Heart right ventricle (tissue), 16 donors: ENCODE measurements around the gene TMEM200A. TPM values are rescaled to one million over a fixed set of nuclear protein-coding genes. Genes with fewer than 3 reads are reported as not detected.
A peak's percentile ranks its signal among the peaks of the same experiment; 100 is the strongest.

ENCODE experiments used
- ATAC-seq, 8 donors: fragments of 200-7000 bp; cut with Tn5 transposase; one replicate each; pipeline ENCODE4 v1.9.1; 2020; ENCODE audit warnings: mild to moderate bottlenecking in 8 of 8, moderate library complexity in 8 of 8, moderate number of reproducible peaks in 1 of 8
- DNase-seq, 2 donors: peaks; one replicate each; pipeline ENCODE4 v3.0.0-alpha.2; 2020
- H3K27ac ChIP-seq, 10 donors: fragments of 200-600 bp; sonication (generic) in 2 of 10; one replicate each; pipeline versions ENCODE4 v1.5.0 to v1.8.0; 2020 to 2022; ENCODE audit warnings: mild to moderate bottlenecking in 3 of 10
- H3K27me3 ChIP-seq, 7 donors: fragments of 200-600 bp; one replicate each; pipeline ENCODE4 v1.8.0; 2021 to 2022; ENCODE audit warnings: mild to moderate bottlenecking in 2 of 7
- H3K36me3 ChIP-seq, 9 donors: fragments of 200-600 bp; sonication (generic) in 1 of 9; one replicate each; pipeline versions ENCODE4 v1.5.0 to v1.8.0; 2020 to 2022; ENCODE audit warnings: mild to moderate bottlenecking in 2 of 9
- H3K4me1 ChIP-seq, 9 donors: fragments of 200-600 bp; sonication (generic) in 1 of 9; one replicate each; pipeline versions ENCODE4 v1.5.0 to v1.8.0; 2020 to 2022; ENCODE audit warnings: mild to moderate bottlenecking in 4 of 9
- H3K4me3 ChIP-seq, 10 donors: fragments of 200-600 bp; sonication (generic) in 2 of 10; one replicate each; pipeline versions ENCODE4 v1.5.0 to v1.8.0; 2020 to 2022; ENCODE audit warnings: mild to moderate bottlenecking in 7 of 10, moderate library complexity in 2 of 10
- H3K9me3 ChIP-seq, 11 donors: fragments of 200-600 bp in 10 of 11; sonication (generic) in 2 of 11; one replicate each; pipeline versions ENCODE4 v1.5.0 to v1.8.0; 2013 to 2022; ENCODE audit warnings: mild to moderate bottlenecking in 2 of 11, control low read depth in 1 of 11, moderate library complexity in 1 of 11
- WGBS, 2 donors: extraction: QIAGEN DNeasy Blood & Tissue Kit; methylation state at CpG; one replicate each; pipeline ENCODE4 v1.1.7; 2013; ENCODE audit warnings: inconsistent platforms in 1 of 2; 5-methylcytosine and 5-hydroxymethylcytosine counted together
- intact Hi-C, 10 donors: fragments of 100-400 bp; cut with DNase I; formaldehyde crosslinking; loops; one replicate each; pipeline versions ENCODE4 v1.11.1 to v1.14.2; 2022
- long read RNA-seq, 3 donors: library from polyadenylated mRNA; unstranded; transcript quantifications; one replicate each; pipeline ENCODE4 v2.0.0, GENCODE V29; 2020 to 2021
- polyA plus RNA-seq, 2 donors: library from polyadenylated mRNA; stranded (reverse); fragments of 200-250 nt; gene quantifications; one replicate each; pipeline ENCODE4 v1.2.3, GENCODE V29; 2013
- total RNA-seq, 10 donors: library from RNA; stranded (reverse); fragmentation: NEBNext Ultra II Directional in 3 of 10; extraction: Animal tissue kit (Norgen Biotek cat#: 25700) in 3 of 10; gene quantifications; one replicate each; pipeline versions ENCODE4 v1.2.1 to v1.2.4, GENCODE V29; 2021 to 2023
- TF ChIP-seq, protein P1 (sequence below), 9 donors: fragments of 200-600 bp; sonication (generic) in 2 of 9; IDR thresholded peaks; one replicate each; pipeline versions ENCODE4 v1.5.0 to v1.8.0; 2021 to 2022; ENCODE audit warnings: antibody characterized with exemption in 9 of 9, mild to moderate bottlenecking in 5 of 9, moderate library complexity in 1 of 9
- donor health status: Arrhythmogenic right ventricular cardiomyopathy.
- donor health status: ischemic (EF 13 %, LVEDD 7.1; RV severe dilation, severe dysfunction).
- donor health status: healthy with polysubstance abuse.
- donor health status: DM: no; HTN: yes; CAD: no.
- donor health status: DM: no; HTN: no; CAD: no.
- donor health status: ischemic (EF 25% LVEDD 6.9; RV normal size, moderate dysfunction).
- donor health status: ischemic (EF 25% LVEDD 5.7; RV mildly dilated, moderate dysfunction).
- donor health status: healthy.
- donor health status: DM: yes; HTN: yes; CAD: no.
- donor health status: Ischemic cardiomyopathy.
- donor health status: ischemic (EF 35%, LVEDD 5.7; RV mildly dilated, moderate dysfunction).
- donor health status: nonischemic (EF 11% LVEDD 7.7; RV severe dilation, severe dysfunction).
- donor health status: DM: yes; HTN: yes; CAD: no.
- donor health status: PGD.
- donor health status: ischemic (EF 29% LVEDD 5.4; RV normal size, mild dysfunction).
- donor health status: nonischemic (EF 23%, LVEDD 6.1; RV moderate dilation, normal function).

Gene TMEM200A
- total RNA-seq, result under 1 TPM in 7 of 10 donors, not detected in 3; 0.07 to 0.39 (median 0.15) TPM
- under 1 TPM in 1 of 2 donors, not detected in 1; 0.22 TPM for polyA plus RNA-seq
- long read RNA-seq, donor 1, result 0 reads
- long read RNA-seq, donor 2, result 0 reads
- long read RNA-seq, donor 3, result 0 reads

DNA sequence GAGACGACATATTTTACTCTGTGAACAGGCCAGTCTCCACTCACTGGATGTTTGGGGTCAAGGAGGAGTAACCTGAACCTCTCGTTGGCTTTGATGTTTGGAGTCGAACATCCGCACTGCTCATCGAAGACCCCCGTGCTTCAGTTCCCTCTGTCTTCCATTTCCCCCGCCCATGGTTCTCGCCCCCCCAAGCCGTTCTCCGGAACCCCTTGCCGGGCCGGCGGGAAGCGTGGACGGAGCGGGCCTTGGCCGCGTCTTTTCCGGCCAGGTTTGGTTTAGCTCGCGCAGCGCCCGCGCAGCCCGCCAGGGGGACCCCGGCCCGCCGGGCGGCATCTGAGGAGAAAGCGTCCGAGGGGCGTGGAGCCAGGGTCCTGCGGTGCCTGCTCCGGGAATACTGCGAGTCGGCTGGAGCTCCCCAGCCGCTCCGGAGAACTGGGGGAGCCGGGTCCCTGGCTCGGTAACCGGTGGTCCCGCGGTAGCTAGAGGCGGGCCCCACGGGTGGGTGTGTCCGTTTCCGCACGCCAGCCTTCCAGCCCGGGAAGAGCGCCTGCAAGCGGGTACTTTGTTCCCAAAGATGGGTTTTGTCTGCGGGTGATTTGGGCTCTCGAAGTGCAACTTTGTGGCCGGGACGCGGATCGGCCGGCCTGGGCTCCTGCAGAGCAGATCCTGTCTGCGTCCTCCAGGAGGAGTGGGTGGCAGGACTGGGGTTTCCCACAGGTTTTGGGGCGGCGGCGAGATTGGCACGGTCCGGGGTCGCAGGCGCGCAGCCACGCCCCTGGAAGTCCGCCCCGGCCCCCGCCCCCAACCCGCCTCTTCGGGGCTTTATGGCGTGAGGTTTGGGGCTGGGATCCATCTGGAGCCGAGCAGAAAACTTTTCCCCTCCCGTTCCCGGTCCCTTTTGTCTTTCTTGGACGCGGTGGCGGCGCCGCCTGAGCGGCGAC, at the start of gene TMEM200A:
Gene TMEM200A (plus strand): TSS at position 852 of the 941 bp plus-strand sequence. CDS start 74,406 bp downstream, outside the sequence.
- DNase-seq (peak; percentile 6 to 39), ATAC-seq (peak in 7 of 8 donors; percentile 17 to 73 (median 46))
- TF ChIP-seq, protein P1, sequence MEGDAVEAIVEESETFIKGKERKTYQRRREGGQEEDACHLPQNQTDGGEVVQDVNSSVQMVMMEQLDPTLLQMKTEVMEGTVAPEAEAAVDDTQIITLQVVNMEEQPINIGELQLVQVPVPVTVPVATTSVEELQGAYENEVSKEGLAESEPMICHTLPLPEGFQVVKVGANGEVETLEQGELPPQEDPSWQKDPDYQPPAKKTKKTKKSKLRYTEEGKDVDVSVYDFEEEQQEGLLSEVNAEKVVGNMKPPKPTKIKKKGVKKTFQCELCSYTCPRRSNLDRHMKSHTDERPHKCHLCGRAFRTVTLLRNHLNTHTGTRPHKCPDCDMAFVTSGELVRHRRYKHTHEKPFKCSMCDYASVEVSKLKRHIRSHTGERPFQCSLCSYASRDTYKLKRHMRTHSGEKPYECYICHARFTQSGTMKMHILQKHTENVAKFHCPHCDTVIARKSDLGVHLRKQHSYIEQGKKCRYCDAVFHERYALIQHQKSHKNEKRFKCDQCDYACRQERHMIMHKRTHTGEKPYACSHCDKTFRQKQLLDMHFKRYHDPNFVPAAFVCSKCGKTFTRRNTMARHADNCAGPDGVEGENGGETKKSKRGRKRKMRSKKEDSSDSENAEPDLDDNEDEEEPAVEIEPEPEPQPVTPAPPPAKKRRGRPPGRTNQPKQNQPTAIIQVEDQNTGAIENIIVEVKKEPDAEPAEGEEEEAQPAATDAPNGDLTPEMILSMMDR (IDR thresholded peaks at IDR 0.05), result peak in 8 of 9 donors; percentile 14 to 60 (median 50)
- Histone ChIP-seq H3K27me3 (peaks cover 0 to 75% (median 60%) of the 10 kb centered on the region in 7 donors), H3K4me3 (peak within 1 kb of the TSS; percentile 27 to 64 (median 52)), H3K27ac (peak within 1 kb of the TSS in 1 of 10 donors; percentile 44), H3K36me3 (no peaks in the 10 kb centered on the region), H3K4me1 (peaks cover 0 to 18% (median 13%) of the 10 kb centered on the region in 9 donors), H3K9me3 (peaks cover 0 to 3% (median 0%) of the 10 kb centered on the region in 11 donors)
- WGBS, 2 donors, result 1% methylated on average over 84 of the region's 84 CpGs
- intact Hi-C loops, result no loop called here

DNA sequence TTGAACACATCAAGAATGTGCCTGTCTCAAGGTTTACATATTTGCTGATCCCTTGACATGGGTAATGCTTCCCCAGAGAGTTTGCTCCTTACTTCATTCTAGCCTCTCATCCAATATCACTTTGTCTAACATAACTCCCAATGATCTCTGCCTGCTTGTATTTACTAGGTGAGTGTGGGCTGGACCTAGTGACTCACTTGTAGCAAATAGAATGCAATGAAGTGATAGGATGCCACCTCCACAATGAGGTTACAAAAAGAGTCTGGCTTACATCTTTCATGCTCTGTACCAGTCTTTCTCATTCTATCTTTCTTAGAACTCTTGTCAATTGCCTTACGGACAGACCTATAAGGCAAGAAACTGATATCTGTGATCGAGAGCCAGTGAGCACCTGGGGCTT, 44.9 kb upstream of the TMEM200A start:
- 70 to 72% methylated on average over 2 of the region's 2 CpGs for WGBS, 2 donors
- DNase-seq, result no peak
- Histone ChIP-seq H3K4me3 (no peak overlapping the region), H3K4me1 (no peaks in the 10 kb centered on the region), H3K27me3 (peaks cover 0 to 10% (median 0%) of the 10 kb centered on the region in 7 donors), H3K27ac (no peak overlapping the region), H3K36me3 (no peaks in the 10 kb centered on the region), H3K9me3 (no peaks in the 10 kb centered on the region)
- TF ChIP-seq, protein P1 (IDR thresholded peaks at IDR 0.05), result no peak
- intact Hi-C loops, result loop anchor here in 7 of 10 donors (5.0 to 10.0 kb wide), 9 partner anchors 374 to 1214 kb away; no protein-coding TSS in a partner anchor
- ATAC-seq, result no peak

DNA sequence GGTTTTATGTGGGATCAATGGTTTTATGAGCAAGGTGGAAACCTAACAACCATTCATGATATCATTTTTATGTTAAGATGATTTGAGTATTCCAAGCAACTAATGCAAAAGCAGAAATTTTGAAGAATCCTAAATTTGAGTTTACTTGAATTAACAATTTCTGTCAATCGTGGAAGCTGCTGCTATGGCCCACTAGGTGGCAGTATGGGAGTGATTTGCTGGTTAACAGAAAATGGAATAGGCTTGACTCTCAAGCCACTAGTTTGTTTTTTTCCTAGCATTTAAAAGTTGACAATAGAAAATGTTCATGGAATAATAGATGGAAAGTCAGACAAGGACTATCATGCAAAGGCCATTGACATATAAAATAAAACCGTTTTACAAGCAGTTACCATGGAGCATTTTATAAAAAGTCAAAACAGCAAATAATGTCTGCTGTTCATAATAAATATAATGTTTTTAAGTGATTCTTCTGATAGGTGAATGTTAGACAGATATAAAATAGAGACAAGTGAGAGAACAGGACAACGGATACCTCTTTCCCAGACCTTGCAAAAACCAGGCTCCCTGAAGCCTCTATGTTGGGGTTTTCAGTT, 43.0 kb upstream of the TMEM200A start:
- H3K27ac ChIP-seq, result no peak overlapping the region
- WGBS, 2 donors, result 7 to 10% methylated on average over 3 of the region's 3 CpGs
- H3K4me3 ChIP-seq, result no peak overlapping the region
- peaks cover 0 to 8% (median 0%) of the 10 kb centered on the region in 7 donors for H3K27me3 ChIP-seq
- no peaks in the 10 kb centered on the region for H3K36me3 ChIP-seq
- TF ChIP-seq, protein P1 (IDR thresholded peaks at IDR 0.05), result peak; percentile 62 to 87 (median 79)
- intact Hi-C loops, result loop anchor here in 8 of 10 donors (2.0 to 10.0 kb wide), 11 partner anchors 372 to 1212 kb away; no protein-coding TSS in a partner anchor
- DNase-seq (peak in 1 of 2 donors; percentile 24), ATAC-seq (no peak)
- no peaks in the 10 kb centered on the region for H3K9me3 ChIP-seq
- H3K4me1 ChIP-seq, result no peaks in the 10 kb centered on the region

DNA sequence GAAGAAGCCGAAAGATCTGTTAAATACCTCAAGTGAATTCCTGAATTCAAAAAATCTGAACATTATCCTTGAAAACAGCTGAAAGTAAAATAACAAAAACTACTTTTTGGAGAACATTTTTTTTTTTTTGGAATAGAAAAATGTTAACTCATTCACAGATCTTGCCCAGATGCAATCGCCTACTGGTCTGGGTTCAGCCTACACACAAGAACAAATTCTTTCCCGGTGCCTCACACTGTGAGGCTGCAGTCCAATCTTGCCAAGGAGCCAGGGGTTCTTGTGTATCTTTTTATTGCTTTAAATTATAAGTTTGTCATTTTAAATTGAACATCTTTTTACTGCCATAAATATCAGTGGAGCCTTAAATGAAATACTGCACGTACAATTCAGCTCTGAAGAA, 41.2 kb upstream of the TMEM200A start:
- intact Hi-C loops, result loop anchor here in 8 of 10 donors (5.0 to 10.0 kb wide), 9 partner anchors 370 to 1210 kb away; no protein-coding TSS in a partner anchor
- no peak overlapping the region for H3K27ac ChIP-seq
- H3K4me3 ChIP-seq, result no peak overlapping the region
- no peaks in the 10 kb centered on the region for H3K9me3 ChIP-seq
- no peaks in the 10 kb centered on the region for H3K36me3 ChIP-seq
- WGBS, 2 donors, result 80 to 81% methylated on average over 4 of the region's 4 CpGs
- DNase-seq, result no peak
- H3K27me3 ChIP-seq, result peaks cover 0 to 5% (median 0%) of the 10 kb centered on the region in 7 donors
- TF ChIP-seq, protein P1 (IDR thresholded peaks at IDR 0.05), result no peak
- H3K4me1 ChIP-seq, result no peaks in the 10 kb centered on the region
- no peak for ATAC-seq
